B cell (primary cell): ENCODE measurements around the gene RPP25L. TPM values are rescaled to one million over a fixed set of nuclear protein-coding genes. Genes with fewer than 3 reads are reported as not detected.

ENCODE experiments used
- ATAC-seq: fragments of 200-7000 bp; cut with Tn5 transposase; one replicate; pipeline ENCODE4 v1.10.0; 2021; ENCODE audit warnings: low read depth, mild to moderate bottlenecking, moderate number of reproducible peaks, moderate library complexity
- CTCF ChIA-PET: fragments of 350-600 bp; sonication (Branson Sonifier 250); formaldehyde crosslinking; loops from one replicate; lab custom pipeline; 2021; ENCODE audit warnings: antibody characterized with exemption, inconsistent platforms; lab: Charles Lee
- POLR2A ChIA-PET: fragments of 350-600 bp; sonication (Branson Sonifier 250); formaldehyde crosslinking; loops from one replicate; lab custom pipeline; 2021; ENCODE audit warnings: antibody characterized with exemption; lab: Charles Lee
- DNase-seq: peaks from one replicate; pipeline ENCODE4 v3.0.0; 2013
- H2AFZ ChIP-seq: 2 replicates; pipeline ENCODE4 v1.6.1; 2012; ENCODE audit warnings: mild to moderate bottlenecking, low read depth, low read length; ENCODE audit not compliant: insufficient read depth, poor library complexity, severe bottlenecking
- H3K27ac ChIP-seq, 2 donors: 1 replicate in 1 of 2; 2 replicates in 1 of 2; pipeline ENCODE4 v1.5.1; 2012 to 2013; ENCODE audit warnings: low read length in 2 of 2, mild to moderate bottlenecking in 2 of 2, moderate library complexity in 1 of 2
- H3K27me3 ChIP-seq, 4 experiments: fragments of 200-600 bp in 1 of 4; sonication (generic) in 1 of 4; replicated peaks in 1 of 4; 1 replicate in 2 of 4; 2 replicates in 2 of 4; pipeline versions ENCODE4 v1.6.1 to v1.7.0; 2013 to 2016; ENCODE audit warnings: low read length in 3 of 4, mild to moderate bottlenecking in 2 of 4, mixed read lengths in 1 of 4, moderate library complexity in 1 of 4; ENCODE audit not compliant: insufficient read depth in 4 of 4, control insufficient read depth in 3 of 4; ENCODE audit errors: control extremely low read depth in 1 of 4
- H3K36me3 ChIP-seq, 2 experiments: replicated peaks in 1 of 2; 1 replicate in 1 of 2; 2 replicates in 1 of 2; pipeline versions ENCODE4 v1.6.1 to v1.7.1; 2013; ENCODE audit warnings: low read length in 1 of 2; ENCODE audit not compliant: insufficient read depth in 2 of 2, control insufficient read depth in 1 of 2; ENCODE audit errors: control extremely low read depth in 1 of 2, extremely low read depth in 1 of 2
- H3K4me1 ChIP-seq, 2 donors: fragments of 200-600 bp in 1 of 2; sonication (generic) in 1 of 2; 1 replicate in 1 of 2; 2 replicates in 1 of 2; pipeline versions ENCODE4 v1.5.1 to v1.6.1; 2013 to 2017; ENCODE audit warnings: low read length in 2 of 2; ENCODE audit not compliant: control insufficient read depth in 2 of 2, insufficient read depth in 2 of 2
- H3K4me2 ChIP-seq: replicated peaks from 2 replicates; pipeline ENCODE3; 2012; ENCODE audit warnings: mild to moderate bottlenecking, low read depth, low read length; ENCODE audit not compliant: poor library complexity, severe bottlenecking
- H3K4me3 ChIP-seq, 5 experiments: fragments of 200-600 bp in 1 of 5; sonication (generic) in 1 of 5; 1 replicate in 3 of 5; 2 replicates in 2 of 5; pipeline versions ENCODE4 v1.5.1 to v1.7.0; 2011 to 2016; ENCODE audit warnings: low read length in 4 of 5, mild to moderate bottlenecking in 4 of 5, low read depth in 2 of 5, control low read depth in 1 of 5, moderate library complexity in 1 of 5; ENCODE audit not compliant: insufficient read depth in 1 of 5; ENCODE audit errors: control extremely low read depth in 1 of 5, extremely low read depth in 1 of 5
- H3K79me2 ChIP-seq: fragments of 200-600 bp; sonication (generic); one replicate; pipeline ENCODE4 v1.6.0; 2016; ENCODE audit warnings: low read length; ENCODE audit not compliant: control insufficient read depth, insufficient read depth
- H3K9ac ChIP-seq: fragments of 200-600 bp; sonication (generic); 2 replicates; pipeline ENCODE4 v1.6.1; 2017; ENCODE audit warnings: mild to moderate bottlenecking, low read length, moderate library complexity
- H3K9me3 ChIP-seq, 3 donors: one replicate each; pipeline versions ENCODE4 v1.6.1 to v1.7.1; 2013; ENCODE audit warnings: low read length in 2 of 3; ENCODE audit not compliant: control insufficient read depth in 2 of 3, insufficient read depth in 1 of 3; ENCODE audit errors: control extremely low read depth in 1 of 3
- H4K20me1 ChIP-seq: 2 replicates; pipeline ENCODE4 v1.6.0; 2012; ENCODE audit warnings: mild to moderate bottlenecking, low read length; ENCODE audit not compliant: insufficient read depth, control insufficient read depth, poor library complexity, severe bottlenecking
- H3K27ac Mint-ChIP-seq: one replicate; pipeline ENCODE4 v1.8.0; 2021; ENCODE audit warnings: mixed read lengths
- H3K27me3 Mint-ChIP-seq: one replicate; pipeline ENCODE4 v1.8.0; 2021; ENCODE audit warnings: mixed read lengths
- H3K4me1 Mint-ChIP-seq: one replicate; pipeline ENCODE4 v1.8.0; 2021; ENCODE audit warnings: mixed read lengths
- H3K4me3 Mint-ChIP-seq: one replicate; pipeline ENCODE4 v1.8.0; 2021; ENCODE audit warnings: mixed read lengths
- H3K9me3 Mint-ChIP-seq: one replicate; pipeline ENCODE4 v1.8.0; 2022; ENCODE audit warnings: mixed read lengths; ENCODE audit not compliant: insufficient read depth
- CTCF ChIP-seq: fragments of 200-600 bp; IDR thresholded peaks from one replicate; pipeline ENCODE4 v1.8.0; 2022; ENCODE audit warnings: antibody characterized with exemption, mild to moderate bottlenecking
- EZH2 ChIP-seq: IDR thresholded peaks from 2 replicates; pipeline ENCODE4 v1.6.1; 2012; ENCODE audit warnings: borderline replicate concordance, low read depth, mild to moderate bottlenecking, moderate library complexity, low read length; ENCODE audit not compliant: insufficient read depth, poor library complexity, severe bottlenecking
- WGBS: methylation state at CpG from one replicate; pipeline ENCODE4 v1.1.5; 2013; ENCODE audit warnings: missing lambda C conversion rate; ENCODE audit not compliant: insufficient coverage; 5-methylcytosine and 5-hydroxymethylcytosine counted together
- intact Hi-C: fragments of 100-400 bp; cut with micrococcal nuclease; formaldehyde crosslinking; loops from one replicate; pipeline ENCODE4 v1.10.0; 2022
- polyA plus RNA-seq: library from polyadenylated mRNA; depleted of rRNA; stranded (reverse); fragments of >200 nt; gene quantifications from 2 replicates; pipeline ENCODE4 v1.2.3, GENCODE V29; 2012
- total RNA-seq, 2 donors: library from RNA; stranded (reverse); fragments of 120-200 nt in 1 of 2; gene quantifications; 1 replicate in 1 of 2; 2 replicates in 1 of 2; pipeline versions ENCODE4 v1.2.3 to v1.2.4, GENCODE V29; 2013 to 2022

RPP25L gene
- total and polyA plus RNA-seq, 2 donors (not counting 1 experiment from before 2014, with no cell fraction given), result 20.2 to 27.0 TPM

GRCh38 chr9:34582787-34583186 lies 29.1 kb downstream of the RPP25L start:
- POLR2A ChIA-PET, result interaction anchor here (0.7 kb wide), 1 partner anchor 35 kb away, joined by 5 read pairs; no protein-coding TSS in a partner anchor
- Histone ChIP-seq H3K79me2 (no peaks in the 10 kb centered on the region), H3K4me3 (no peak overlapping the region), H3K9ac (no peak overlapping the region), H3K9me3 (peaks cover 0 to 15% (median 0%) of the 10 kb centered on the region in 3 donors), H3K36me3 (no peaks in the 10 kb centered on the region), H4K20me1 (no peaks in the 10 kb centered on the region), H2AFZ (no peak overlapping the region), H3K27ac (no peak overlapping the region), H3K4me1 (peaks cover 10% of the 10 kb centered on the region in 2 donors), H3K4me2 (no peak overlapping the region), H3K27me3 (peaks cover 0 to 86% (median 41%) of the 10 kb centered on the region in 4 experiments)
- peaks cover 9% of the 10 kb centered on the region for H3K4me1 Mint-ChIP-seq
- no peak for DNase-seq
- no peak for ATAC-seq
- CTCF ChIA-PET, result interaction anchor here (0.8 to 1.8 kb wide), 4 partner anchors 8 to 179 kb away, joined by 3 to 7 read pairs (median 4); no protein-coding TSS in a partner anchor
- H3K4me3 Mint-ChIP-seq, result no peak overlapping the region
- peaks cover 87% of the 10 kb centered on the region for H3K27me3 Mint-ChIP-seq
- intact Hi-C loops, result no loop called here
- no peaks in the 10 kb centered on the region for H3K9me3 Mint-ChIP-seq
- H3K27ac Mint-ChIP-seq, result no peak overlapping the region
- no CpG with 5 or more reads among the region's 5 CpGs for WGBS
- TF ChIP-seq CTCF (no peak), EZH2 (no peak)

- Histone ChIP-seq H3K36me3 (no peaks in the 10 kb centered on the region), H4K20me1 (no peaks in the 10 kb centered on the region), H3K4me3 (no peak overlapping the region), H3K4me1 (peaks cover 13 to 15% of the 10 kb centered on the region in 2 donors), H3K9me3 (peaks cover 0 to 18% (median 0%) of the 10 kb centered on the region in 3 donors), H3K27ac (no peak overlapping the region), H2AFZ (no peak overlapping the region), H3K4me2 (no peak overlapping the region), H3K9ac (no peak overlapping the region), H3K27me3 (peaks cover 0 to 89% (median 35%) of the 10 kb centered on the region in 4 experiments), H3K79me2 (no peaks in the 10 kb centered on the region)
- ChIA-PET POLR2A (no interaction called here), CTCF (interaction anchor here (1.3 kb wide), 2 partner anchors 14 to 177 kb away, joined by 3 read pairs; no protein-coding TSS in a partner anchor)
- Mint-ChIP-seq H3K27me3 (peaks cover 84% of the 10 kb centered on the region), H3K4me1 (peaks cover 16% of the 10 kb centered on the region), H3K4me3 (no peak overlapping the region), H3K9me3 (no peaks in the 10 kb centered on the region), H3K27ac (no peak overlapping the region)
- DNase-seq, result no peak
- ATAC-seq, result no peak
- WGBS, result no CpG with 5 or more reads among the region's 3 CpGs
- intact Hi-C loops, result no loop called here
- no peak for TF ChIP-seq EZH2
These were observed 30.6 kb downstream of the RPP25L start for GRCh38 chr9:34581318-34581717.
